Right cardiac atrium (tissue), 5 donors: ENCODE results near the gene PTPRD. TPM values are rescaled to one million over a fixed set of nuclear protein-coding genes. Genes with fewer than 3 reads are reported as not detected.

Experiments used
- ATAC-seq, 2 donors: fragments of 200-7000 bp; cut with Tn5 transposase; one replicate each; pipeline versions ENCODE4 v1.8.0 to v1.9.1; 2020; ENCODE audit warnings: moderate library complexity in 2 of 2, mild to moderate bottlenecking in 1 of 2
- DNase-seq, 3 donors: peaks; one replicate each; pipeline ENCODE4 v3.0.0-alpha.2; 2020
- H3K27ac ChIP-seq: one replicate; pipeline ENCODE4 v1.5.1; 2013; ENCODE audit warnings: mild to moderate bottlenecking, low read length, control low read depth, moderate library complexity
- H3K27me3 ChIP-seq: one replicate; pipeline ENCODE4 v1.6.1; 2013; ENCODE audit not compliant: control insufficient read depth, insufficient read depth
- H3K4me1 ChIP-seq: one replicate; pipeline ENCODE4 v1.6.1; 2013; ENCODE audit warnings: low read length; ENCODE audit not compliant: control insufficient read depth, insufficient read depth
- H3K4me3 ChIP-seq: one replicate; pipeline ENCODE4 v1.5.1; 2013; ENCODE audit warnings: low read length, control low read depth
- H3K9me3 ChIP-seq: one replicate; pipeline ENCODE4 v1.6.1; 2013; ENCODE audit warnings: low read length; ENCODE audit not compliant: control insufficient read depth
- WGBS: extraction: QIAGEN DNeasy Blood & Tissue Kit; methylation state at CpG from one replicate; pipeline ENCODE4 v1.1.7; 2013; 5-methylcytosine and 5-hydroxymethylcytosine counted together
- intact Hi-C, 4 donors: fragments of 100-400 bp; cut with DNase I; formaldehyde crosslinking; loops; one replicate each; pipeline versions ENCODE4 v1.11.0 to v1.14.0; 2022 to 2023
- polyA plus RNA-seq: library from polyadenylated mRNA; stranded (reverse); fragments of 200-250 nt; gene quantifications from one replicate; pipeline ENCODE4 v1.2.3, GENCODE V29; 2013
- total RNA-seq, 4 donors: library from RNA; stranded (reverse); fragmentation: NEBNext Ultra II Directional; extraction: Animal tissue kit (Norgen Biotek cat#: 25700); gene quantifications; one replicate each; pipeline ENCODE4 v1.2.1, GENCODE V29; 2021
- donor health status: healthy with polysubstance abuse.
- donor health status: DM: no; HTN: yes; CAD: no.
- donor health status: DM: no; HTN: no; CAD: no.
- donor health status: DM: no; HTN: yes; CAD: no; lungs with severe emphysema.
- donor health status: DM: yes; HTN: yes; CAD: no.

Gene PTPRD
- total and polyA plus RNA-seq, 5 donors = 1.3 to 11.8 (median 7.1) TPM

GRCh38 chr9:9804109-9804508 is 808.7 kb downstream of the PTPRD start:
- WGBS = 84% methylated on average over 1 of the region's 1 CpG
- no peak for ATAC-seq
- H3K27me3 ChIP-seq = no peaks in the 10 kb centered on the region
- H3K4me1 ChIP-seq = no peaks in the 10 kb centered on the region
- intact Hi-C loops = no loop called here
- no peak overlapping the region for H3K27ac ChIP-seq
- no peaks in the 10 kb centered on the region for H3K9me3 ChIP-seq
- no peak for DNase-seq
- no peak overlapping the region for H3K4me3 ChIP-seq

- no peaks in the 10 kb centered on the region for H3K9me3 ChIP-seq
- no peak for ATAC-seq
- intact Hi-C loops = no loop called here
- H3K4me1 ChIP-seq = no peaks in the 10 kb centered on the region
- no peak overlapping the region for H3K27ac ChIP-seq
- H3K27me3 ChIP-seq = no peaks in the 10 kb centered on the region
- no peak for DNase-seq
- no peak overlapping the region for H3K4me3 ChIP-seq
- 86% methylated on average over 1 of the region's 1 CpG for WGBS
Observed at GRCh38 chr9:9799287-9799686, 813.5 kb downstream of the PTPRD start.

DNA sequence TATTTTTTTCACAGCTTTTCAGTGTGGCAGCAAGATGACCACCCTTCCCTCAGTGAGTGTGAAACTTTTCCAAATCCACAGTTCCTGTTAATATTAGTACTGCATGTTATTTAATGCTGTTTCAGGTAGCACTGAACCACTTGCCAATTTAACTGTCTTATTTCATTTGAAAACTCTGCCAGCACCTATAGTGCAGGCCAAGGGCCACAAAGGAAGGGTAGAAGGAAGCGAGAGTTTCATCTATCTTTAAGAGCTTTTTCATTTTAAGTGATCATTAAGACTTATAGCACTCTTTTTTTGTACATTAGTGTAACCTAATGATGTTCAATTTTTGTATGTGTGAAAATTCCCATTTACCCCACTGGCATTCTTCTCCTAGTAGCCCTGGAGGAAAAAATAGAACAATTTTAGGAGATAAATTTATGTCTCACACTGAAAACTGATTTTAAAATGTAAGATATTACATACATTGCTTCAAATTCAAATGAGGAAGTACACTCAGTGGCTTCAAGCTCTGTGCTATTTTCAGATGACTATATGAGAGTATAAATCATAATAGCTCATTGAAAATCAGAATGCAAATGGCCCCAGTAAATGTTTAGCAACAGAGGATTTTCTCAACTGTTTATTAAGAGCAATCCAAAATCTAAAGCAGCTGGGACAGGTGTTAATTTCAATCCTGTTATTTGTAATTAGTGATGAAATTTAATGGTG is 820.5 kb downstream of the PTPRD start:
- Histone ChIP-seq H3K27ac (no peak overlapping the region), H3K9me3 (no peaks in the 10 kb centered on the region), H3K4me1 (no peaks in the 10 kb centered on the region), H3K4me3 (no peak overlapping the region), H3K27me3 (no peaks in the 10 kb centered on the region)
- DNase-seq = no peak
- WGBS = 78% methylated on average over 1 of the region's 1 CpG
- intact Hi-C loops = no loop called here
- ATAC-seq = no peak

DNA sequence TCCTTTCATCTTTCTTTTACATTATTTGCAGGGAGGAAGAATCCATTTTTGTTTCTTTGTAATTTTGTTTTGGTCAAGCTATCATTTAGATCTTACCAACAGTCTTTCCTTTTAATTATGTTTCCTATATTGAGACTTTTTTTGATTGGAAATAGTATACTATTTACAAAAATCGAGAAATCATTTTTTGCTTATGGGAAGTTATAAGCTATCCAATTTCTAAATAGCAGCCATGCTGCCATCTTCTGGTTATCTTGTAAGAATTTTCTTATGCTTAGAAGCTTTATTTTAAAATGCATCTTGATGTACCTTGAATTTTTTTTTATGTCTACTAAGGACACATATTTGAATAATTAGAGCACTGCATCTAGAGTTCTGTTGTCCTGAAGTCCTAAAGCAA is 821.2 kb downstream of the PTPRD start:
- no peak for DNase-seq
- no peaks in the 10 kb centered on the region for H3K9me3 ChIP-seq
- no peaks in the 10 kb centered on the region for H3K4me1 ChIP-seq
- no peak overlapping the region for H3K27ac ChIP-seq
- no peaks in the 10 kb centered on the region for H3K27me3 ChIP-seq
- 36% methylated on average over 1 of the region's 1 CpG for WGBS
- no peak for ATAC-seq
- H3K4me3 ChIP-seq = no peak overlapping the region
- intact Hi-C loops = no loop called here

GRCh38 chr9:9790216-9790872 is 822.5 kb downstream of the PTPRD start:
- Histone ChIP-seq H3K27me3 (no peaks in the 10 kb centered on the region), H3K4me1 (no peaks in the 10 kb centered on the region), H3K9me3 (no peaks in the 10 kb centered on the region), H3K27ac (no peak overlapping the region), H3K4me3 (no peak overlapping the region)
- intact Hi-C loops = no loop called here
- ATAC-seq (no peak), DNase-seq (no peak)
- 25% methylated on average over 1 of the region's 1 CpG for WGBS

- Histone ChIP-seq H3K9me3 (no peaks in the 10 kb centered on the region), H3K4me1 (no peaks in the 10 kb centered on the region), H3K4me3 (no peak overlapping the region), H3K27me3 (no peaks in the 10 kb centered on the region), H3K27ac (no peak overlapping the region)
- no peak for ATAC-seq
- DNase-seq = no peak
- intact Hi-C loops = loop anchor here in 1 of 4 donors (10.0 kb wide), 1 partner anchor 179 kb away; no protein-coding TSS in a partner anchor
- WGBS = 61% methylated on average over 4 of the region's 4 CpGs
Observed at GRCh38 chr9:9783711-9784110, 829.1 kb downstream of the PTPRD start.

- intact Hi-C loops = loop anchor here in 1 of 4 donors (10.0 kb wide), 1 partner anchor 178 kb away; no protein-coding TSS in a partner anchor
- Histone ChIP-seq H3K4me3 (no peak overlapping the region), H3K4me1 (no peaks in the 10 kb centered on the region), H3K9me3 (no peaks in the 10 kb centered on the region), H3K27ac (no peak overlapping the region), H3K27me3 (no peaks in the 10 kb centered on the region)
- WGBS = 78% methylated on average over 2 of the region's 2 CpGs
- no peak for ATAC-seq
- DNase-seq = no peak
Observed at GRCh38 chr9:9783211-9783610, 829.6 kb downstream of the PTPRD start.

DNA sequence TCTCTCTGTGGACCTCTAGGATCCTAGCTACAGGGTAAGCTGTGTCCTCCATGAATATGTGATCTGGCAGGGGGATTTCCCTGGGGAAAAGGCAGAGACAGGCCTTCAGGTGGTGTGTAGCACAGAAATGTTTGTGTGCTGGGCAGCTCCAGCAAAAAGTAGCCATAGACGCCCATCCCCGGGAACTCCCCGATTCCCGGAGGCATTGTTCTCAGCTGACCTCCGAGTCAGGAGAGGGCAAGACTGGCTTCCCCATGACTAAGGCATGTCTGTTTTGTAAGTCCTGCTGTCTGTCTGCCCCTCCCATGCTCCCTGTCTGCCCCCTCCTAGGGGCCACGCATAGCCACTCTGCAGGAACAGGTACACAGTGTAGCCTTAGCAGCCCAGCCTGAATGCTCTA is 834.5 kb downstream of the PTPRD start:
- H3K27ac ChIP-seq = no peak overlapping the region
- 84% methylated on average over 6 of the region's 6 CpGs for WGBS
- H3K4me1 ChIP-seq = no peaks in the 10 kb centered on the region
- H3K27me3 ChIP-seq = no peaks in the 10 kb centered on the region
- no peak for DNase-seq
- no peaks in the 10 kb centered on the region for H3K9me3 ChIP-seq
- no peak overlapping the region for H3K4me3 ChIP-seq
- no peak for ATAC-seq
- intact Hi-C loops = no loop called here

- no peaks in the 10 kb centered on the region for H3K27me3 ChIP-seq
- 72% methylated on average over 2 of the region's 2 CpGs for WGBS
- H3K4me1 ChIP-seq = no peaks in the 10 kb centered on the region
- intact Hi-C loops = no loop called here
- ATAC-seq (no peak), DNase-seq (no peak)
- H3K27ac ChIP-seq = no peak overlapping the region
- H3K9me3 ChIP-seq = no peaks in the 10 kb centered on the region
- H3K4me3 ChIP-seq = no peak overlapping the region
Observed at GRCh38 chr9:9774471-9774870, 838.3 kb downstream of the PTPRD start.

DNA sequence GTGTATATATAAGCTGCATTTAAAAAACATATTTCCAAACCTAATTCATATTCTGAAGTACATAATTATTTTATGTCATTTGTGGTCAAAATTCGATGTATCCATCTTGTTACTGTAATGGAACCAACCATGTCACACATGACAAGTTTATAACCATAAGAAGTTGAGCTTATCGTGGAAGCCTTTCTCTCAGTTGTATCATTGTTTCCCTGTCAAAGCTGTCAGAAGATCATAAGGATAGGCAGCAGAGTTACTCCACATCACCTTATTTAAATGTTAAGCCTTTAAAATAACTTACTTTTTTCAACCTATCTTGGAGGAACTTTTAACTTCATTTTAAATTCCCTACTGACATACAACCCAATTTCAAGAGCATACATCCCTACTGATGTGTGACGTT is 841.5 kb downstream of the PTPRD start:
- DNase-seq (no peak), ATAC-seq (no peak)
- H3K27ac ChIP-seq = no peak overlapping the region
- no peaks in the 10 kb centered on the region for H3K27me3 ChIP-seq
- intact Hi-C loops = no loop called here
- 75% methylated on average over 3 of the region's 3 CpGs for WGBS
- H3K4me1 ChIP-seq = no peaks in the 10 kb centered on the region
- no peaks in the 10 kb centered on the region for H3K9me3 ChIP-seq
- H3K4me3 ChIP-seq = no peak overlapping the region

GRCh38 chr9:9764821-9765220 is 848.0 kb downstream of the PTPRD start:
- Histone ChIP-seq H3K4me3 (no peak overlapping the region), H3K27me3 (no peaks in the 10 kb centered on the region), H3K4me1 (no peaks in the 10 kb centered on the region), H3K27ac (no peak overlapping the region), H3K9me3 (no peaks in the 10 kb centered on the region)
- WGBS = 31% methylated on average over 2 of the region's 2 CpGs
- intact Hi-C loops = no loop called here
- DNase-seq = no peak
- ATAC-seq = no peak
